Adrenal gland (tissue), 5 donors: ENCODE measurements around the gene CDHR5.

Experiments used
- POLR2A ChIP-seq, 2 donors: fragments of 450-650 bp; IDR thresholded peaks; one replicate each; pipeline ENCODE4 v1.6.1; 2017; ENCODE audit warnings: antibody characterized with exemption in 2 of 2, mild to moderate bottlenecking in 2 of 2, moderate library complexity in 1 of 2
- TF ChIP-seq, protein P1 (sequence below), 6 experiments: fragments of 450-650 bp in 4 of 6; fragments of 200-600 bp in 2 of 6; sonication (generic) in 1 of 6; IDR thresholded peaks; 1 replicate in 5 of 6; 2 replicates in 1 of 6; pipeline versions ENCODE4 v1.5.1 to v1.8.0; 2016 to 2021; ENCODE audit warnings: antibody characterized with exemption in 6 of 6, mild to moderate bottlenecking in 2 of 6, moderate library complexity in 1 of 6
- donor health status: DM: no; HTN: no; CAD: no.

DNA sequence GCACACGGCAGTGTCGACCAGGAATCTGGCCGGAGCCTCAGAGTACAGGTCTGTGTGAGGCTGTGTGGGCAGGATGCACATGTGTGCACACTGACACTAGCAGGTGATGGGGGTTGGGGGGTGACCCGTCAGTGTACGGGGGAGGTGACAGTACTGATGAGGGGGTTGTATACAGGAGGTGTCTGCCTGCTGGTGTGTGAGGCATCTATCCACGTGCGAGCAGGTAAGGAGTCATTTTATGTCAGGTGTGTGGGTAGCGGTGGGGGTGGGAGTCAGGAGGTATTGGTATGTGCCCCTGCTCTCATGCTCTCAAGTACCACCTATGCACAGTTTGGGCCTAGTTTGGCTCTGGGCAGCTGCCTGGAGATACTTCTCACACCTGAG, 53.0 kb downstream of the CDHR5 start:
- TF ChIP-seq, protein P1, sequence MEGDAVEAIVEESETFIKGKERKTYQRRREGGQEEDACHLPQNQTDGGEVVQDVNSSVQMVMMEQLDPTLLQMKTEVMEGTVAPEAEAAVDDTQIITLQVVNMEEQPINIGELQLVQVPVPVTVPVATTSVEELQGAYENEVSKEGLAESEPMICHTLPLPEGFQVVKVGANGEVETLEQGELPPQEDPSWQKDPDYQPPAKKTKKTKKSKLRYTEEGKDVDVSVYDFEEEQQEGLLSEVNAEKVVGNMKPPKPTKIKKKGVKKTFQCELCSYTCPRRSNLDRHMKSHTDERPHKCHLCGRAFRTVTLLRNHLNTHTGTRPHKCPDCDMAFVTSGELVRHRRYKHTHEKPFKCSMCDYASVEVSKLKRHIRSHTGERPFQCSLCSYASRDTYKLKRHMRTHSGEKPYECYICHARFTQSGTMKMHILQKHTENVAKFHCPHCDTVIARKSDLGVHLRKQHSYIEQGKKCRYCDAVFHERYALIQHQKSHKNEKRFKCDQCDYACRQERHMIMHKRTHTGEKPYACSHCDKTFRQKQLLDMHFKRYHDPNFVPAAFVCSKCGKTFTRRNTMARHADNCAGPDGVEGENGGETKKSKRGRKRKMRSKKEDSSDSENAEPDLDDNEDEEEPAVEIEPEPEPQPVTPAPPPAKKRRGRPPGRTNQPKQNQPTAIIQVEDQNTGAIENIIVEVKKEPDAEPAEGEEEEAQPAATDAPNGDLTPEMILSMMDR (IDR thresholded peaks at IDR 0.05) = no peak
- no peak for TF ChIP-seq POLR2A (IDR thresholded peaks at IDR 0.05)
